IMR-90 (cell line): ENCODE measurements around the gene MFAP4. TPM values are rescaled to one million over a fixed set of nuclear protein-coding genes. Genes with fewer than 3 reads are reported as not detected.

Experiments
- ATAC-seq: fragments of 200-7000 bp; cut with Tn5 transposase; 2 replicates; pipeline ENCODE4 v1.9.1; 2020; ENCODE audit warnings: low read depth, mild to moderate bottlenecking, moderate library complexity
- BruUV-seq: library from RNA; stranded (reverse); fragments of 400-500 nt; replicated peaks from 2 replicates; lab custom pipeline; 2021; lab: Mats Ljungman, UMichigan
- CTCF ChIA-PET: fragments of 300-600 bp; formaldehyde crosslinking; extraction: SDS; loops from one replicate; lab custom pipeline; 2021; ENCODE audit warnings: antibody characterized with exemption; lab: Yijun Ruan, JAX
- POLR2A ChIA-PET: fragments of 300-600 bp; sonication (Branson Sonifier 250); formaldehyde crosslinking; loops from one replicate; lab custom pipeline; 2022; ENCODE audit warnings: antibody characterized with exemption; ENCODE audit not compliant: unreplicated experiment; lab: Charles Lee
- DNase-seq: peaks from one replicate; pipeline ENCODE4 v3.0.0; 2013
- H2AFZ ChIP-seq: replicated peaks from 2 replicates; pipeline ENCODE3; 2013; ENCODE audit warnings: low read length, mild to moderate bottlenecking; ENCODE audit not compliant: poor library complexity
- H2AK5ac ChIP-seq: 2 replicates; pipeline ENCODE4 v1.6.1; 2013; ENCODE audit warnings: low read depth, low read length, inconsistent platforms
- H2AK9ac ChIP-seq: replicated peaks from 2 replicates; pipeline ENCODE3; 2013; ENCODE audit warnings: mild to moderate bottlenecking, low read depth, low read length, moderate library complexity; ENCODE audit not compliant: poor library complexity
- H2BK120ac ChIP-seq: 2 replicates; pipeline ENCODE4 v1.6.1; 2013; ENCODE audit warnings: low read depth, low read length, inconsistent platforms
- H2BK15ac ChIP-seq: 3 replicates; pipeline ENCODE4 v1.6.1; 2013; ENCODE audit warnings: low read depth, low read length, inconsistent platforms
- H2BK20ac ChIP-seq: 2 replicates; pipeline ENCODE4 v1.6.1; 2013; ENCODE audit warnings: low read depth, mild to moderate bottlenecking, inconsistent platforms, low read length, moderate library complexity
- H2BK5ac ChIP-seq: 2 replicates; pipeline ENCODE4 v1.6.1; 2013; ENCODE audit warnings: mild to moderate bottlenecking, low read depth, low read length, inconsistent platforms; ENCODE audit not compliant: poor library complexity, severe bottlenecking
- H3K14ac ChIP-seq: replicated peaks from 2 replicates; pipeline ENCODE4 v1.6.1; 2013; ENCODE audit warnings: low read depth, low read length, inconsistent platforms
- H3K18ac ChIP-seq: 2 replicates; pipeline ENCODE4 v1.6.1; 2013; ENCODE audit warnings: low read depth, low read length, control low read depth
- H3K23ac ChIP-seq: 2 replicates; pipeline ENCODE4 v1.6.1; 2013; ENCODE audit warnings: low read depth, low read length, inconsistent platforms
- H3K27ac ChIP-seq: 2 replicates; pipeline ENCODE4 v1.5.1; 2013; ENCODE audit warnings: mild to moderate bottlenecking, control low read depth, low read length; ENCODE audit not compliant: insufficient read depth
- H3K27me3 ChIP-seq: 2 replicates; pipeline ENCODE4 v1.6.1; 2013; ENCODE audit warnings: low read length; ENCODE audit not compliant: control insufficient read depth, insufficient read depth
- H3K36me3 ChIP-seq: 2 replicates; pipeline ENCODE4 v1.6.1; 2013; ENCODE audit warnings: low read length, mixed read lengths; ENCODE audit not compliant: control insufficient read depth, insufficient read depth
- H3K4ac ChIP-seq: 2 replicates; pipeline ENCODE4 v1.6.1; 2013; ENCODE audit warnings: low read depth, low read length, inconsistent platforms
- H3K4me1 ChIP-seq: 2 replicates; pipeline ENCODE4 v1.6.1; 2013; ENCODE audit warnings: low read length, mixed read lengths; ENCODE audit not compliant: control insufficient read depth, insufficient read depth
- H3K4me2 ChIP-seq: 2 replicates; pipeline ENCODE4 v1.6.1; 2013; ENCODE audit warnings: low read depth, mild to moderate bottlenecking, control low read depth, low read length, moderate library complexity
- H3K4me3 ChIP-seq: 2 replicates; pipeline ENCODE4 v1.5.1; 2013; ENCODE audit warnings: low read depth, mild to moderate bottlenecking, control low read depth, low read length, moderate library complexity; ENCODE audit not compliant: insufficient read depth
- H3K56ac ChIP-seq: 2 replicates; pipeline ENCODE4 v1.6.1; 2013; ENCODE audit warnings: low read length, inconsistent platforms; ENCODE audit not compliant: insufficient read depth; ENCODE audit errors: extremely low read depth
- H3K79me1 ChIP-seq, 2 experiments: 2 replicates each; pipeline ENCODE4 v1.6.1; 2013; ENCODE audit warnings: low read length in 2 of 2, inconsistent platforms in 1 of 2, low read depth in 1 of 2
- H3K9ac ChIP-seq: 2 replicates; pipeline ENCODE4 v1.6.1; 2013; ENCODE audit warnings: low read depth, low read length, control low read depth
- H3K9me1 ChIP-seq: 2 replicates; pipeline ENCODE4 v1.6.1; 2013; ENCODE audit warnings: low read length, inconsistent platforms; ENCODE audit not compliant: insufficient read depth
- H3K9me3 ChIP-seq: 2 replicates; pipeline ENCODE4 v1.6.1; 2013; ENCODE audit warnings: low read length; ENCODE audit not compliant: control insufficient read depth, insufficient read depth
- H4K20me1 ChIP-seq: 2 replicates; pipeline ENCODE4 v1.6.1; 2013; ENCODE audit warnings: low read length, inconsistent platforms; ENCODE audit not compliant: insufficient read depth
- H4K5ac ChIP-seq: 2 replicates; pipeline ENCODE4 v1.6.1; 2013; ENCODE audit warnings: mild to moderate bottlenecking, low read depth, low read length, control low read depth
- H4K8ac ChIP-seq, 2 experiments: 2 replicates each; pipeline ENCODE4 v1.6.1; 2013; ENCODE audit warnings: low read depth in 2 of 2, low read length in 2 of 2, control low read depth in 1 of 2, inconsistent platforms in 1 of 2
- H4K91ac ChIP-seq: 2 replicates; pipeline ENCODE4 v1.6.1; 2013; ENCODE audit warnings: low read depth, low read length, inconsistent platforms; ENCODE audit not compliant: insufficient read depth
- BHLHE40 ChIP-seq: fragments of 150-350 bp; IDR thresholded peaks from 2 replicates; pipeline ENCODE4 v1.6.1; 2016; ENCODE audit warnings: mild to moderate bottlenecking, low read depth, low read length
- FOS ChIP-seq: fragments of 150-350 bp; IDR thresholded peaks from 2 replicates; pipeline ENCODE4 v1.6.1; 2016; ENCODE audit warnings: low read depth, low read length
- MXI1 ChIP-seq: IDR thresholded peaks from 2 replicates; pipeline ENCODE4 v1.6.1; 2012; ENCODE audit warnings: low read depth, mild to moderate bottlenecking, low read length, moderate library complexity, borderline replicate concordance
- POLR2A ChIP-seq: IDR thresholded peaks from 2 replicates; pipeline ENCODE4 v1.6.1; 2012; ENCODE audit warnings: mild to moderate bottlenecking, low read depth, low read length
- RAD21 ChIP-seq: IDR thresholded peaks from 2 replicates; pipeline ENCODE4 v1.6.1; 2012; ENCODE audit warnings: low read length, improper control_type of control experiment
- RCOR1 ChIP-seq: IDR thresholded peaks from 2 replicates; pipeline ENCODE4 v1.6.1; 2012; ENCODE audit warnings: mild to moderate bottlenecking, low read length, improper control_type of control experiment; ENCODE audit not compliant: insufficient replicate concordance
- WGBS, 2 experiments: methylation state at CpG; one replicate each; pipeline versions ENCODE4 v1.1.5 to v1.1.7; 2013; ENCODE audit warnings: missing lambda C conversion rate in 2 of 2; ENCODE audit not compliant: insufficient read length in 1 of 2; ENCODE audit errors: extremely low coverage in 2 of 2; 5-methylcytosine and 5-hydroxymethylcytosine counted together
- dilution Hi-C: fragments of 300-500 bp; cut with HindIII; formaldehyde crosslinking; loops from one replicate; pipeline ENCODE4 v1.14.3; 2018; ENCODE audit warnings: low sequenced_read_pairs; ENCODE audit not compliant: unreplicated experiment
- in situ Hi-C: fragments of 300-500 bp; cut with MboI; formaldehyde crosslinking; loops from 3 replicates; pipeline ENCODE4 v1.14.3; 2019; ENCODE audit warnings: low sequenced_read_pairs, inconsistent platforms, mixed read lengths
- intact Hi-C: fragments of 100-400 bp; cut with micrococcal nuclease; formaldehyde crosslinking; loops from 2 replicates; pipeline ENCODE4 v1.10.0; 2022
- polyA plus RNA-seq, 3 experiments: library from polyadenylated mRNA; depleted of rRNA; stranded (reverse); fragments of >200 nt; gene quantifications; 2 replicates each; pipeline ENCODE4 v1.2.3, GENCODE V29; 2012; ENCODE audit warnings: low replicate concordance in 1 of 3
- total RNA-seq: library from RNA; depleted of rRNA; stranded (reverse); fragments of >200 nt; gene quantifications from 2 replicates; pipeline ENCODE4 v1.2.3, GENCODE V29; 2012

The MFAP4 gene
- total and polyA plus RNA-seq, 2 of the 4 experiments (the other 2 are of a cell fraction), result 7.0 to 71.6 TPM

DNA sequence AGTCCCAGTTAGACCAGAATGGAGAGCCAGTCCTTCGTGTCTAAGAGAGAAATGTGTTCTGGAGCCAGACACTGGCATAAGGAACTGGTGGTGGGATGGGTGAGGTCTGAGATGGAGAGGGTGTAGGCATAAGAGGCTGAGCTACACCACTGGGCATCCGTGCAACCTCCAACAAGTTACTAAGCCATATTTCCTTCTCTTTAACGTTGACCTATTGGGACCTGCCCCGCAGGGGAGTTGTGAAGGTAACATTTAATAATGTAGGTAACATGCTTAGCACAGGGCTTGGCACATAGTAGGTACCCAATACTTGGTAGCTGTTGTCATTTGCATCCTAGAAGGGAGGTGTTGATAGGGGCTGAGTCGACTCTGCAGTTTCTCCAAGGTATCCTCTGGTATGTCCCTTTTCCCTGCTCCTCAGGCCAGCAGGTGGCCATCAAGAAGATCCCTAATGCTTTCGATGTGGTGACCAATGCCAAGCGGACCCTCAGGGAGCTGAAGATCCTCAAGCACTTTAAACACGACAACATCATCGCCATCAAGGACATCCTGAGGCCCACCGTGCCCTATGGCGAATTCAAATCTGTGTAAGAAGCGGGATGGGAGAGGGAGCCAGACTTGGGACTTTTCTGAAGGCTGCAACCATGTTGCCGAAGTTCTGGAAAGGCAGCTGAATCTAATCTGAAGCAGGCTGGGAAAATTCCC is 7.5 kb downstream of the MFAP4 start:
- TF ChIP-seq RAD21 (no peak), POLR2A (no peak), FOS (no peak), MXI1 (no peak), RCOR1 (no peak), BHLHE40 (no peak)
- BruUV-seq, result no TSS peak
- H3K4me3 ChIP-seq, result peak overlapping the region; percentile 72
- peak overlapping the region; percentile 32; the same call in 1 of the 2 replicates for H4K5ac ChIP-seq
- H3K18ac ChIP-seq, result no peak overlapping the region
- H3K36me3 ChIP-seq, result peaks cover 46% of the 10 kb centered on the region
- peak overlapping the region; percentile 86 for H3K4ac ChIP-seq
- H2AFZ ChIP-seq, result no peak overlapping the region
- peak overlapping the region; percentile 64 for H2BK5ac ChIP-seq
- peaks cover 25% of the 10 kb centered on the region for H3K4me1 ChIP-seq
- H4K20me1 ChIP-seq, result peaks cover 27% of the 10 kb centered on the region
- no peak overlapping the region for H2BK20ac ChIP-seq
- in situ Hi-C loops (no loop called here), dilution Hi-C loops (no loop called here), intact Hi-C loops (loop anchor here (5.0 kb wide), 2 partner anchors 383 to 508 kb away; no protein-coding TSS in a partner anchor)
- peak overlapping the region; percentile 85 for H3K27ac ChIP-seq
- no peak overlapping the region; a peak in 2 of 4 replicates for H4K8ac ChIP-seq
- peak overlapping the region; percentile 83 for H2AK5ac ChIP-seq
- peaks cover 31% of the 10 kb centered on the region for H3K9me1 ChIP-seq
- H2AK9ac ChIP-seq, result peak overlapping the region; percentile 99
- H3K79me1 ChIP-seq, result peaks cover 32 to 66% of the 10 kb centered on the region in 2 experiments
- H3K9me3 ChIP-seq, result no peaks in the 10 kb centered on the region
- H3K9ac ChIP-seq, result peak overlapping the region; percentile 90
- CTCF ChIA-PET, result no interaction called here
- H4K91ac ChIP-seq, result peak overlapping the region; percentile 66; the same call in 1 of the 2 replicates
- H3K14ac ChIP-seq, result peak overlapping the region; percentile 74
- H3K56ac ChIP-seq, result peak overlapping the region; percentile 73; the same call in 1 of the 2 replicates
- no peak for DNase-seq
- peak overlapping the region; percentile 74 for H3K4me2 ChIP-seq
- 96% methylated on average over 5 of the region's 13 CpGs; no CpG with 5 or more reads in 1 of the 2 experiments for WGBS, 2 experiments
- no peak overlapping the region for H2BK15ac ChIP-seq
- H3K27me3 ChIP-seq, result no peaks in the 10 kb centered on the region
- POLR2A ChIA-PET, result no interaction called here
- no peak for ATAC-seq
- H2BK120ac ChIP-seq, result no peak overlapping the region
- H3K23ac ChIP-seq, result peak overlapping the region; percentile 49
